Neutrophil (primary cell): ENCODE measurements around the gene LAMC2.
"Not testable (repeated sequence)": the region's sequence is repeated elsewhere in the genome, so short reads cannot be mapped to it uniquely, and the experiment has no call there.

Source experiments
- H3K27ac ChIP-seq: fragments of 200-600 bp; sonication (generic); 2 replicates; pipeline ENCODE4 v1.5.1; 2016; ENCODE audit warnings: mild to moderate bottlenecking, moderate library complexity
- H3K27me3 ChIP-seq: fragments of 200-600 bp; sonication (generic); 2 replicates; pipeline ENCODE4 v1.6.0; 2016; ENCODE audit warnings: mild to moderate bottlenecking
- H3K36me3 ChIP-seq: fragments of 200-600 bp; sonication (generic); 2 replicates; pipeline ENCODE4 v1.5.1; 2017
- H3K4me1 ChIP-seq, 2 experiments: fragments of 200-600 bp in 1 of 2; sonication (generic) in 1 of 2; 1 replicate in 1 of 2; 2 replicates in 1 of 2; pipeline versions ENCODE4 v1.5.1 to v1.6.1; 2013 to 2016; ENCODE audit warnings: low read depth in 1 of 2, low read length in 1 of 2, mild to moderate bottlenecking in 1 of 2, moderate library complexity in 1 of 2; ENCODE audit not compliant: control insufficient read depth in 1 of 2, insufficient read depth in 1 of 2
- H3K4me3 ChIP-seq, 2 experiments: fragments of 200-600 bp in 1 of 2; sonication (generic) in 1 of 2; 1 replicate in 1 of 2; 2 replicates in 1 of 2; pipeline ENCODE4 v1.5.1; 2013 to 2016; ENCODE audit warnings: low read depth in 1 of 2, low read length in 1 of 2, mild to moderate bottlenecking in 1 of 2, moderate library complexity in 1 of 2
- H3K9me3 ChIP-seq: fragments of 200-600 bp; sonication (generic); 2 replicates; pipeline ENCODE4 v1.5.1; 2016
- TF ChIP-seq, protein P1 (sequence below): fragments of 200-600 bp; sonication (generic); IDR thresholded peaks from 2 replicates; pipeline ENCODE4 v1.5.1; 2016; ENCODE audit warnings: antibody characterized with exemption

The LAMC2 gene

DNA sequence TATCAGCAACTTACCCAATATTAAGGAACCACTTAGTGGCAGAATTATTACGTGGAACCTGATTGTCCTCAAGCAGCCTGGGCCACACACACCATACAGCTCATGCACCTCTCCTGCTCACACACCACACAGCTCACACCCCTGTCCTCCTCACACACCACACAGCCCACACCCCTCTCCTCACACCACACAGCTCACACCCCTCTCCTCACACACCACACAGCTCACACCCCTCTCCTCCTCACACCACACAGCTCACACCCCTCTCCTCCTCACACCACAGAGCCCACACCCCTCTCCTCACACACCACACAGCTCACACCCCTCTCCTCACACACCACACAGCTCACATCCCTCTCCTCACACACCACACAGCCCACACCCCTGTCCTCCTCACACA lies 36.8 kb upstream of the LAMC2 start:
- H3K4me3 ChIP-seq: no peak overlapping the region
- TF ChIP-seq, protein P1, sequence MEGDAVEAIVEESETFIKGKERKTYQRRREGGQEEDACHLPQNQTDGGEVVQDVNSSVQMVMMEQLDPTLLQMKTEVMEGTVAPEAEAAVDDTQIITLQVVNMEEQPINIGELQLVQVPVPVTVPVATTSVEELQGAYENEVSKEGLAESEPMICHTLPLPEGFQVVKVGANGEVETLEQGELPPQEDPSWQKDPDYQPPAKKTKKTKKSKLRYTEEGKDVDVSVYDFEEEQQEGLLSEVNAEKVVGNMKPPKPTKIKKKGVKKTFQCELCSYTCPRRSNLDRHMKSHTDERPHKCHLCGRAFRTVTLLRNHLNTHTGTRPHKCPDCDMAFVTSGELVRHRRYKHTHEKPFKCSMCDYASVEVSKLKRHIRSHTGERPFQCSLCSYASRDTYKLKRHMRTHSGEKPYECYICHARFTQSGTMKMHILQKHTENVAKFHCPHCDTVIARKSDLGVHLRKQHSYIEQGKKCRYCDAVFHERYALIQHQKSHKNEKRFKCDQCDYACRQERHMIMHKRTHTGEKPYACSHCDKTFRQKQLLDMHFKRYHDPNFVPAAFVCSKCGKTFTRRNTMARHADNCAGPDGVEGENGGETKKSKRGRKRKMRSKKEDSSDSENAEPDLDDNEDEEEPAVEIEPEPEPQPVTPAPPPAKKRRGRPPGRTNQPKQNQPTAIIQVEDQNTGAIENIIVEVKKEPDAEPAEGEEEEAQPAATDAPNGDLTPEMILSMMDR: no peak
- peaks cover 14% of the 10 kb centered on the region for H3K27me3 ChIP-seq
- H3K4me1 ChIP-seq: no peaks in the 10 kb centered on the region
- no peaks in the 10 kb centered on the region for H3K36me3 ChIP-seq
- no peak overlapping the region for H3K27ac ChIP-seq
- H3K9me3 ChIP-seq: no peaks in the 10 kb centered on the region

DNA sequence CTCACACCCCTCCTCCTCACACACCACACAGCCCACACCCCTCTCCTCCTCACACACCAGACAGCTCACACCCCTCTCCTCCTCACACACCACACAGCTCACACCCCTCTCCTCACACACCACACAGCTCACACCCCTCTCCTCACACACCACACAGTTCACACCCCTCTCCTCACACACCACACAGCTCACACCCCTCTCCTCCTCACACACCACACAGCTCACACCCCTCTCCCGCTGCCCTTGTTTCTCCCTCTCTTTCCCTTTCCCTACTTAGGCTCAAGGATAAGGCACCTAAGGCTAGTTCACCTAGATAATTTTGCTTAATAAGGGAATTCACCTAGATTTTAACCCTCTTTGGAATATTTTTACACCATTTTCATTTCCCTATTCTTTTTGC lies 36.0 kb upstream of the LAMC2 start:
- H3K36me3 ChIP-seq, H3K27ac ChIP-seq, H3K4me1 ChIP-seq, H3K9me3 ChIP-seq, H3K4me3 ChIP-seq: not testable (repeated sequence)
- H3K27me3 ChIP-seq: peaks cover 19% of the 10 kb centered on the region

DNA sequence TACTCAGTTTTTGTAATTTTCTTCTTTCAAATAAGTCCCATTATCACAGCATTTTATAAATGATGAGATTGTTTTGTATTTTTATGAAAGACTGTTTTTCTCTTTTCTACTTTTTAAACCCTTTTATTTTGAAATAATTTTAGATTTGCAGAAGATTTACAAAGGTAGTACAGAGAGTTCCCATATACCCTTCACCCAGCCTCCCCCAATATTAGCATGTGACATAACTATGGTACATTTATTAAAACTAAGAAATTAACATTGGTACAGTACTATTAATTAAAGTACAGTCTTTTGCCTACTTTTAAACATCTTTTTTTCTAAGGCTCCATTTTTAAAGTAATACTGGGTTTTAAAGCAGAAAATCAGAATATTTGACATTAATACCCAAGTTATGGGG lies 35.6 kb upstream of the LAMC2 start:
- Histone ChIP-seq H3K4me1 (no peaks in the 10 kb centered on the region), H3K27me3 (peaks cover 20% of the 10 kb centered on the region), H3K36me3 (no peaks in the 10 kb centered on the region), H3K27ac (no peak overlapping the region), H3K4me3 (no peak overlapping the region), H3K9me3 (no peaks in the 10 kb centered on the region)
- TF ChIP-seq, protein P1: no peak

DNA sequence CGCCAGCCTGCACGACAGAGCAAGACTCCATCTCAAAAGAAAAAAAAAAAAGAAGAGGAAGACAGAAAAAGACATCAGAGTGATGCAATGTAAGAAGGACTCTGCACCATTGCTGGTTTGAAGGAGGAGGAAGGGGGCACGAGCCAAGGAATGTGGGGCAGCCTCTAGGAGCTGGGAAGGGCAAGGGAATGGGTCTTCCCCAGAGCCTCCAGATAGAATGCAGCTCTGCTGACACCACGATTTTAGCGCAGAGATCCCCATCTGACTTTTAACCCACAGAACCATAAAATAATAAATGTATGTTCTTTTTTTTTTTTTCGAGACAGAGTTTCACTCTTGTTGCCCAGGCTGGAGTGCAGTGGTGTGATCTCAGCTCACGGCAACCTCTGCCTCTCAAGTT lies 33.9 kb upstream of the LAMC2 start:
- no peaks in the 10 kb centered on the region for H3K36me3 ChIP-seq
- TF ChIP-seq, protein P1: no peak

DNA sequence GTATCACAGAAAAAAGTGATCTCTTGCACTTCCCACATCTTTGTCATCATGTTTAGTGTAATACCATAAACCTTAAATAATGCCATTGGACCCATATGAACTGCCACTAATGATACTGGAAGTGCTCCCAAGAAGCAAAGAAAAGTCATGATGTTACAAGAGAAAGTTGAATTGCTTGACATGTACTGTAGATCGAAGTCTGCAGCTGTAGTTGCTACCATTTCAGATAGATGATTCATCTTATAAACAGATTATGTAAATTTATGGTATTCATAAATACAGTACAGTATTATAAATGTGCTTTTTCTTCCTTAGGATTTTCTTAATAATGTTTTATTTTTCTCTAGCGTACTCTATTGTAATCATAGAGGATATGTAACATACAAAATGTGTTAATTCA lies 30.1 kb upstream of the LAMC2 start:
- Histone ChIP-seq H3K9me3 (no peaks in the 10 kb centered on the region), H3K27me3 (peaks cover 19% of the 10 kb centered on the region), H3K4me3 (no peak overlapping the region), H3K36me3 (no peaks in the 10 kb centered on the region), H3K4me1 (no peaks in the 10 kb centered on the region), H3K27ac (no peak overlapping the region)
- TF ChIP-seq, protein P1: no peak

More for the DNA sequence above, 33.9 kb upstream of the LAMC2 start:
- no peak overlapping the region for H3K4me3 ChIP-seq
- H3K9me3 ChIP-seq: no peaks in the 10 kb centered on the region
- peaks cover 30% of the 10 kb centered on the region for H3K27me3 ChIP-seq
- no peaks in the 10 kb centered on the region for H3K4me1 ChIP-seq
- H3K27ac ChIP-seq: no peak overlapping the region

DNA sequence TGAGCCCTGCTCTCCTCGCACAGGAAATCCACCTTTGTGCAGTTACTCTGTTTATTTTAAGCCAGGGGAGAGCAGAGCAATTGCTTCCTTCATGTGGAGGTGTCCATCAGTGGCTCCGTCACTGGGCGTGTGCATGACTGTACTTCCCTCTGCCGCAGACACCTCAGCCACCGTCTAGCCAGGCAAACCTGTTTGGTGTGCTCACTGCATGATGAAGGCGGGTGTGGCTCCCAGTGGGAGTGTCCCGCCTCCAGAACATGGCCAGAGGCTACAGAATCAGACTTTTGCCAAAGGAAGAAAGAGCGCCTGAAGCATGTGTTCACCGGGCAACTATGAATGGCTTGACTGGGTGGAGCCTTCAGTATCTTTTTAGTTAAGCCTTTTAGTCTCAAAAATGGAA lies 26.1 kb upstream of the LAMC2 start:
- no peak overlapping the region for H3K27ac ChIP-seq
- no peaks in the 10 kb centered on the region for H3K4me1 ChIP-seq
- H3K9me3 ChIP-seq: no peaks in the 10 kb centered on the region
- H3K36me3 ChIP-seq: no peaks in the 10 kb centered on the region
- TF ChIP-seq, protein P1: no peak
- H3K4me3 ChIP-seq: no peak overlapping the region
- H3K27me3 ChIP-seq: peaks cover 11% of the 10 kb centered on the region
